ENCODE data around the gene OSBPL9.

Gene OSBPL9

GRCh38 chr1:51664421-51665240 lies 47.7 kb downstream of the OSBPL9 start:
- no peak for TF ChIP-seq CTCF (IDR thresholded peaks at IDR 0.05; ENCODE audit: low read depth, low read length)
- no peak for DNase-seq (ENCODE audit: extremely low read depth, low read depth)

DNA sequence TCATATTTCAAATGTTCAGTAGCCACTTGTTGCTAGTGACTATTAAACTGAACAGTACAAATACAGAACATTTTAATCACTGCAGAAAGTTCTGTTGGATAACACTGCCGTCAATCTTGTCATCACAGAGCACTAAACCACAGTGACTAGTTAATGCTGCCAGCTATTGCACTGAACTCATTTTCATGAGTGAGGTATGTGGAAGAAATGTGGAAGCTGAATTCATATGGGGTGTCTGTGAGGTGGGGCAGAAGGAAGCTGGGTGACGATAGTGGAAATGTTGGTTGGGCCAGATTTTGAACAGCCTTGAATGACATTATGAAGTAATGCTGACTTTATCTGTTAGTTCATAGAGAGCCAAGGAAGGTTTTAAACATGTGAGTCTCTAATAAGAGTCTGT lies 49.6 kb downstream of the OSBPL9 start:
- no peak for TF ChIP-seq CTCF (IDR thresholded peaks at IDR 0.05; ENCODE audit: low read depth, low read length)
- DNase-seq (ENCODE audit: extremely low read depth, low read depth): no peak

- no peak for TF ChIP-seq CTCF (IDR thresholded peaks at IDR 0.05; ENCODE audit: low read depth, low read length)
- no peak for DNase-seq (ENCODE audit: extremely low read depth, low read depth)
Measured at GRCh38 chr1:51667561-51667960, 50.7 kb downstream of the OSBPL9 start.

DNA sequence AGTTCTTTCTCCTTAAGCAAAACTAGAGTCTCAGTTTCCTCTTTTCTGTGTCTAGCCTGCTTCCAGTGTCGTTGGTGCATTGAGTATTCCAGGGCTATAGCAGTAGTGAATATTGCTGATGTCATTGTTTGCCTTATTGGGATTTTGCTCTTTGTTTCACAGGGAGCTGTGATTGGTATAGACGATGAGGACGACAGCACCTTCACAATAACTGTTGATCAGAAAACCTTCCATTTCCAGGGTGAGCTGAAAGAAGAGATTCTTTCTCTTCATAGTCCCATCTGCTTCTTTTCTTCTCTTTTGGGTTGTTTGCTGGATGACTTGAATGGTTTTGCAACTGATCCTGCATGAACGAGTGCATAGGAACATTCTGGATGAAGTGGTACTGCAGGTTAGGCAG lies 52.4 kb downstream of the OSBPL9 start:
- no peak for TF ChIP-seq CTCF (IDR thresholded peaks at IDR 0.05; ENCODE audit: low read depth, low read length)
- no peak for DNase-seq (ENCODE audit: extremely low read depth, low read depth)

DNA sequence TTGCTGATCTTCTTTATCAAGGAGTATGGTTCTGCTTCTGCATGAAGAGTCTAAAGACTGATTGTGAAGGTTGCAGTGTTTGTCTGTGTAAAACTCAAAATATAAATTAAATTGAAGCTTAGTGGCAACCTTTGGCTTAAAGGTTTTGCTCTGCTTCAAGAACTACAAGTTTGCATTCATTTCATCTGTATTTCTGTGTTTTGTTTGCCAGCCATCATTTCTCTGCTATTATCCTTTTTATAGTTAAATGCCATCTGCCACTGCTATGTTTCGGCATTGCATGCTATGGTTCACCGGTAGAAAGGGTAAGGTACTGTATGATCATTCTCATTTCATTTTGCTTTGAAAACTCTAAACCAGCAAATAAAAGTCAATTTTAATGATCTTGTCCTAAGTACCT lies 52.9 kb downstream of the OSBPL9 start:
- TF ChIP-seq CTCF (IDR thresholded peaks at IDR 0.05; ENCODE audit: low read depth, low read length): no peak
- no peak for DNase-seq (ENCODE audit: extremely low read depth, low read depth)

DNA sequence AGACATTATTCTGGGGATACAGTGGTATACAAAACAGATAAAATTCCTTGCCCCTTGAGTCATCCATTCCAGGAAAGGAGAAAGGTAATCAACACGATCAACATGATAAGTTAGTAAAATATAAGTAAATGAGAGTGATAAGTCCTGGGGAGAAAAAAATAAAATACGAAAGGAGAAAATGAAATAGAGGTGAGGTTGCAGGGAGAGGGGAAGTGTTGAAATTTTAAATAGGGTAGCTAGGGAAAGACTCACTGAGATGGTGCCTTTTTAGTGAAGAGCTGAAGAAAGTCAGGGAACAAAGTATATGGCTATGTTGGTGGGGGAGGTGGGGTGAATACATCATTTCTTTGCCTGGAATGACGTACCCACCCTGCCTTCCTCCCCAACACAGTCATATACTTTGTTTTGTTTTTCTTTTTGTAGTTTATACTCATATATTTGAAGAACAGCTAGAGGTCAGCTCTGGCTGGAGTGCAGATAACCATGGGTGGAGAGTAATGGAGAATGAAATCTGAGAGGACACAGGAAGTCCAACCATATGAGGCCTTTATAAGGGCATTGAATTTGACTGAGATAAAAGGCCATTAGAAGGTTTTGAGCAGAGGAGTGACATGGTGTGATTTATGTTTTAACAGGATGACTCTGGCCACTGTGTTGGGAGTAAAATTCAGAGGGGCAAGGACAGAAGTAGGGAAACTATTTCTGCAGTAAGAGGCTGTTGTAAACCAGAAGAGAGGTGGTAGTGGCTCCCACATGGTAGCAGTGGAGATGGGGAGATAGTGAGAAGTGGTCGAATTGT lies 54.8 kb downstream of the OSBPL9 start:
- no peak for TF ChIP-seq CTCF (IDR thresholded peaks at IDR 0.05; ENCODE audit: low read depth, low read length)
- no peak for DNase-seq (ENCODE audit: extremely low read depth, low read depth)

- no peak for DNase-seq (ENCODE audit: extremely low read depth, low read depth)
- TF ChIP-seq CTCF (IDR thresholded peaks at IDR 0.05; ENCODE audit: low read depth, low read length): no peak
Measured at GRCh38 chr1:51673279-51673678, 56.4 kb downstream of the OSBPL9 start.
